Endothelial cell of umbilical vein (primary cell): ENCODE results near the gene LEPROT. TPM values are rescaled to one million over a fixed set of nuclear protein-coding genes. Genes with fewer than 3 reads are reported as not detected.

Experiments used
- BruUV-seq: library from RNA; stranded (reverse); fragments of 400-500 nt; replicated peaks from 2 replicates; lab custom pipeline; 2021; lab: Mats Ljungman, UMichigan
- CTCF ChIA-PET: fragments of 300-600, 350-600 bp; sonication (Branson Sonifier 250); formaldehyde crosslinking; loops from one replicate; lab custom pipeline; 2021; ENCODE audit warnings: antibody characterized with exemption, inconsistent platforms; lab: Charles Lee
- POLR2A ChIA-PET: fragments of 300-600, 350-600 bp; sonication (Branson Sonifier 250); formaldehyde crosslinking; loops from one replicate; lab custom pipeline; 2021; ENCODE audit warnings: antibody characterized with exemption, inconsistent platforms; lab: Charles Lee
- DNase-seq: peaks from one replicate; pipeline ENCODE4 v3.0.0-alpha.2; 2011; ENCODE audit warnings: low read depth, low spot score
- FAIRE-seq: peaks from 2 replicates; lab custom pipeline; 2011; peaks lifted over from hg19 to GRCh38; lab: Jason Lieb, UNC
- H2AFZ ChIP-seq: 2 replicates; pipeline ENCODE4 v1.6.0; 2012; ENCODE audit warnings: low read depth, low read length, control low read depth, inconsistent platforms
- H3K27ac ChIP-seq: 2 replicates; pipeline ENCODE4 v1.5.1; 2011; ENCODE audit warnings: low read depth, mild to moderate bottlenecking, control low read depth, low read length, moderate library complexity; ENCODE audit not compliant: insufficient read depth
- H3K27me3 ChIP-seq, 2 experiments: 2 replicates each; pipeline versions ENCODE4 v1.6.0 to v1.6.1; 2011; ENCODE audit warnings: low read length in 2 of 2, mixed read lengths in 1 of 2; ENCODE audit not compliant: control insufficient read depth in 2 of 2, insufficient read depth in 2 of 2
- H3K36me3 ChIP-seq, 2 experiments: 2 replicates in 1 of 2; 3 replicates in 1 of 2; pipeline ENCODE4 v1.5.1; 2011; ENCODE audit warnings: low read length in 2 of 2, mild to moderate bottlenecking in 1 of 2, moderate library complexity in 1 of 2; ENCODE audit not compliant: control insufficient read depth in 2 of 2, insufficient read depth in 2 of 2; ENCODE audit errors: extremely low read depth in 1 of 2
- H3K4me1 ChIP-seq: 3 replicates; pipeline ENCODE4 v1.5.1; 2011; ENCODE audit warnings: mild to moderate bottlenecking, low read length; ENCODE audit not compliant: control insufficient read depth, insufficient read depth; ENCODE audit errors: extremely low read depth
- H3K4me2 ChIP-seq: 2 replicates; pipeline ENCODE4 v1.6.1; 2011; ENCODE audit warnings: low read length, control low read depth, mixed read lengths; ENCODE audit not compliant: insufficient read depth
- H3K4me3 ChIP-seq, 3 experiments: fragments of 200-600 bp in 1 of 3; sonication (generic), shearing (Covaris generic) in 1 of 3; replicated peaks in 1 of 3; 2 replicates each; pipeline ENCODE4 v1.5.1; 2011 to 2016; ENCODE audit warnings: control low read depth in 3 of 3, low read length in 3 of 3, mild to moderate bottlenecking in 2 of 3, inconsistent platforms in 1 of 3, low read depth in 1 of 3, moderate library complexity in 1 of 3; ENCODE audit not compliant: insufficient read depth in 1 of 3
- H3K79me2 ChIP-seq: 2 replicates; pipeline ENCODE4 v1.6.0; 2012; ENCODE audit warnings: low read length, inconsistent platforms; ENCODE audit not compliant: control insufficient read depth, insufficient read depth
- H3K9ac ChIP-seq: replicated peaks from 2 replicates; pipeline ENCODE3; 2011; ENCODE audit warnings: low read length, control low read depth; ENCODE audit not compliant: insufficient read depth; ENCODE audit errors: extremely low read depth
- H3K9me1 ChIP-seq: replicated peaks from 3 replicates; pipeline ENCODE4 v1.6.0; 2011; ENCODE audit warnings: mild to moderate bottlenecking, low read length; ENCODE audit not compliant: control insufficient read depth, insufficient read depth; ENCODE audit errors: extremely low read depth
- H3K9me3 ChIP-seq: replicated peaks from 2 replicates; pipeline ENCODE4 v1.5.1; 2012; ENCODE audit warnings: low read length, inconsistent platforms; ENCODE audit not compliant: control insufficient read depth, insufficient read depth
- H4K20me1 ChIP-seq: replicated peaks from 2 replicates; pipeline ENCODE3; 2011; ENCODE audit warnings: mild to moderate bottlenecking, low read length; ENCODE audit not compliant: control insufficient read depth, insufficient read depth; ENCODE audit errors: extremely low read depth
- EZH2 ChIP-seq: IDR thresholded peaks from 2 replicates; pipeline ENCODE4 v1.6.1; 2012; ENCODE audit warnings: borderline replicate concordance, low read depth, mild to moderate bottlenecking, moderate library complexity, low read length, inconsistent platforms; ENCODE audit not compliant: severe bottlenecking
- FOS ChIP-seq: IDR thresholded peaks from 2 replicates; pipeline ENCODE4 v1.6.1; 2011; ENCODE audit warnings: mild to moderate bottlenecking, low read length, moderate library complexity, borderline replicate concordance; ENCODE audit not compliant: insufficient read depth
- GATA2 ChIP-seq: IDR thresholded peaks from 2 replicates; pipeline ENCODE4 v1.7.0; 2011; ENCODE audit warnings: low read depth, mild to moderate bottlenecking, moderate library complexity, mixed read lengths, low read length; ENCODE audit not compliant: insufficient read length, insufficient read depth
- JUN ChIP-seq: IDR thresholded peaks from 2 replicates; pipeline ENCODE4 v1.6.1; 2011; ENCODE audit warnings: borderline replicate concordance, low read depth; ENCODE audit not compliant: insufficient read length, insufficient read depth
- MYC ChIP-seq: IDR thresholded peaks from one replicate; pipeline ENCODE4 v1.6.1; 2011; ENCODE audit warnings: mild to moderate bottlenecking, low read depth, low read length
- POLR2A ChIP-seq: IDR thresholded peaks from 2 replicates; pipeline ENCODE4 v1.6.1; 2012; ENCODE audit warnings: low read depth, mild to moderate bottlenecking, control low read depth, low read length
- POLR2AphosphoS5 ChIP-seq: IDR thresholded peaks from 2 replicates; pipeline ENCODE4 v1.6.1; 2012; ENCODE audit warnings: low read depth, mild to moderate bottlenecking, control low read depth, low read length, moderate library complexity; ENCODE audit not compliant: insufficient read depth
- dilution Hi-C: fragments of 300-500 bp; cut with MboI; formaldehyde crosslinking; loops from one replicate; pipeline ENCODE4 v1.15.0; 2019; ENCODE audit warnings: low sequenced_read_pairs; ENCODE audit not compliant: extremely low pct_ligation_motif_present
- intact Hi-C: fragments of 100-400 bp; cut with micrococcal nuclease; formaldehyde crosslinking; loops from one replicate; pipeline ENCODE4 v1.10.0; 2022
- polyA plus RNA-seq, 4 experiments: library from polyadenylated mRNA; depleted of rRNA in 3 of 4; stranded (reverse) in 3 of 4; unstranded in 1 of 4; fragments of >200 nt; gene quantifications; 2 replicates each; pipeline versions ENCODE4 v1.2.1 to v1.2.3, GENCODE V29; 2011 to 2012; ENCODE audit warnings: missing spikeins in 1 of 4
- total RNA-seq: library from RNA; stranded (reverse); gene quantifications from 2 replicates; pipeline ENCODE4 v1.2.3, GENCODE V29; 2021
- TF ChIP-seq, protein P1 (sequence below), 2 donors: IDR thresholded peaks; 1 replicate in 1 of 2; 2 replicates in 1 of 2; pipeline ENCODE4 v1.5.1; 2011; ENCODE audit warnings: low read length in 2 of 2, mild to moderate bottlenecking in 2 of 2, moderate library complexity in 2 of 2, control low read depth in 1 of 2, inconsistent platforms in 1 of 2, low read depth in 1 of 2; ENCODE audit not compliant: insufficient read depth in 1 of 2; ENCODE audit errors: extremely low read depth in 1 of 2
- TF ChIP-seq, protein P2 (sequence below): IDR thresholded peaks from 2 replicates; pipeline ENCODE4 v1.6.1; 2011; ENCODE audit not compliant: insufficient read depth, insufficient read length

Gene LEPROT
- total and polyA plus RNA-seq, 2 donors (not counting 3 experiments of a cell fraction or from before 2014, with no cell fraction given) = 80.6 to 94.8 TPM

DNA sequence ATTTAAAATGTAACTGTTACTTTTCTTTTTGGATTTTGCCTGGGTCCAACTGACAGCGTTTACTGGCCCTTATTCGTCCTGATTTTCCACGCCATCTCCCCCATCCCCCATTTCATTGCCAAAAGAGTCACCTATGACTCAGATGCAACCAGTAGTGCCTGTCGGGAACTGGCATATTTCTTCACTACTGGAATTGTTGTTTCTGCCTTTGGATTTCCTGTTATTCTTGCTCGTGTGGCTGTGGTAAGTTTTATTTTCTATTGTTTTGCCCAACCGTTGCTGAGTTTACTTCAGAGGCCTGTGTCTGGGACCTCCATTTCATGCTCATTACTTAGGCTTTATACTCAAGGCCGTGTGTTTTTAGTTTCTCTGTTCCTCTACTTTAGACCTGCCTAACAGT lies 9.3 kb downstream of the LEPROT start:
- ChIA-PET CTCF (interaction anchor here (0.7 to 7.7 kb wide), 11 partner anchors 8 to 258 kb away, joined by 3 to 104 read pairs (median 14); partner anchors contain the start of genes LEPR and LEPROT), POLR2A (interaction anchor here (1.8 kb wide), 1 partner anchor 10 kb away, joined by 6 read pairs; the partner anchor contains the start of genes LEPR and LEPROT)
- peak overlapping the region in 1 of 3 experiments; percentile 39 for H3K4me3 ChIP-seq
- peak overlapping the region; percentile 60 for H3K4me2 ChIP-seq
- H3K9me1 ChIP-seq = no peaks in the 10 kb centered on the region
- dilution Hi-C loops = no loop called here
- H3K9me3 ChIP-seq = no peaks in the 10 kb centered on the region
- H3K36me3 ChIP-seq = peaks cover 7 to 27% of the 10 kb centered on the region in 2 experiments
- H3K4me1 ChIP-seq = peaks cover 47% of the 10 kb centered on the region
- H3K27me3 ChIP-seq = no peaks in the 10 kb centered on the region
- peak; percentile 96 for DNase-seq
- peak overlapping the region; percentile 97 for H3K27ac ChIP-seq
- peaks cover 23% of the 10 kb centered on the region for H3K79me2 ChIP-seq
- FAIRE-seq = peak; percentile 91
- no TSS peak for BruUV-seq
- peak overlapping the region; percentile 87 for H3K9ac ChIP-seq
- intact Hi-C loops = loop anchor here (1.0 to 10.0 kb wide), 12 partner anchors 10 to 1135 kb away; partner anchors contain the start of genes LEPR, LEPROT and PDE4B
- no peak overlapping the region for H2AFZ ChIP-seq
- TF ChIP-seq POLR2AphosphoS5 (peak; percentile 85), FOS (peak; percentile 98), MYC (peak; percentile 28), EZH2 (no peak), JUN (peak; percentile 98), POLR2A (peak; percentile 78), GATA2 (peak; percentile 39)
- TF ChIP-seq, protein P1, sequence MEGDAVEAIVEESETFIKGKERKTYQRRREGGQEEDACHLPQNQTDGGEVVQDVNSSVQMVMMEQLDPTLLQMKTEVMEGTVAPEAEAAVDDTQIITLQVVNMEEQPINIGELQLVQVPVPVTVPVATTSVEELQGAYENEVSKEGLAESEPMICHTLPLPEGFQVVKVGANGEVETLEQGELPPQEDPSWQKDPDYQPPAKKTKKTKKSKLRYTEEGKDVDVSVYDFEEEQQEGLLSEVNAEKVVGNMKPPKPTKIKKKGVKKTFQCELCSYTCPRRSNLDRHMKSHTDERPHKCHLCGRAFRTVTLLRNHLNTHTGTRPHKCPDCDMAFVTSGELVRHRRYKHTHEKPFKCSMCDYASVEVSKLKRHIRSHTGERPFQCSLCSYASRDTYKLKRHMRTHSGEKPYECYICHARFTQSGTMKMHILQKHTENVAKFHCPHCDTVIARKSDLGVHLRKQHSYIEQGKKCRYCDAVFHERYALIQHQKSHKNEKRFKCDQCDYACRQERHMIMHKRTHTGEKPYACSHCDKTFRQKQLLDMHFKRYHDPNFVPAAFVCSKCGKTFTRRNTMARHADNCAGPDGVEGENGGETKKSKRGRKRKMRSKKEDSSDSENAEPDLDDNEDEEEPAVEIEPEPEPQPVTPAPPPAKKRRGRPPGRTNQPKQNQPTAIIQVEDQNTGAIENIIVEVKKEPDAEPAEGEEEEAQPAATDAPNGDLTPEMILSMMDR (IDR thresholded peaks at IDR 0.05; ENCODE audit: extremely low read depth in 1 of 2, insufficient read depth in 1 of 2, low read depth in 1 of 2, low read length in 2 of 2) = no peak
- TF ChIP-seq, protein P2, sequence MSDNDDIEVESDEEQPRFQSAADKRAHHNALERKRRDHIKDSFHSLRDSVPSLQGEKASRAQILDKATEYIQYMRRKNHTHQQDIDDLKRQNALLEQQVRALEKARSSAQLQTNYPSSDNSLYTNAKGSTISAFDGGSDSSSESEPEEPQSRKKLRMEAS = no peak
- no peaks in the 10 kb centered on the region for H4K20me1 ChIP-seq
